Superior temporal gyrus (tissue), 1 donor: Measurements from ENCODE around the gene IDH3G.
"Not testable (repeated sequence)": the region's sequence is repeated elsewhere in the genome, so short reads cannot be mapped to it uniquely, and the experiment has no call there.

Source experiments
- DNase-seq: peaks from one replicate; pipeline ENCODE4 v3.0.0-alpha.2; 2016; ENCODE audit errors: extremely low spot score

Gene IDH3G

GRCh38 chrX:153762626-153763173 is 31.5 kb downstream of the IDH3G start:
- no peak for DNase-seq

DNA sequence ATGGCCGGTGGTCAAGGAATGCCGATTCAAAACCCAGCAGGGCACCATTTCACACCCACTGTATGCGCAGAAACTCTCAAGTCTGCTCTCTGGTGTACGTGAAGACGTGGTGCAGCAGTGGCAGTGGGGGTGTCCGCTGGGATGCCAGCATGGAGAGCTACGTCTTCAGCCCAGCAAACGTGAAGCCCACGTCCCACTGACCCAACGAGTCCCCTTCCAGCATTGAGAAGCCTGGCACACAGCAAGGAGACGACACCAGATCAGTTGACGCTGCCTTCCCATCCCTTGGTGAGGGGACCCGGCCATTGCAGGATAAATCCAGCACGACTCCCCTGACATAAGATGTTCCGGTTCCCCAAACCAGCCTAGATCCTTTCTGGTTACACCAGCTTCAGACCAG is 32.3 kb downstream of the IDH3G start:
- no peak for DNase-seq

GRCh38 chrX:153755136-153755535 is 39.0 kb downstream of the IDH3G start:
- no peak for DNase-seq

DNA sequence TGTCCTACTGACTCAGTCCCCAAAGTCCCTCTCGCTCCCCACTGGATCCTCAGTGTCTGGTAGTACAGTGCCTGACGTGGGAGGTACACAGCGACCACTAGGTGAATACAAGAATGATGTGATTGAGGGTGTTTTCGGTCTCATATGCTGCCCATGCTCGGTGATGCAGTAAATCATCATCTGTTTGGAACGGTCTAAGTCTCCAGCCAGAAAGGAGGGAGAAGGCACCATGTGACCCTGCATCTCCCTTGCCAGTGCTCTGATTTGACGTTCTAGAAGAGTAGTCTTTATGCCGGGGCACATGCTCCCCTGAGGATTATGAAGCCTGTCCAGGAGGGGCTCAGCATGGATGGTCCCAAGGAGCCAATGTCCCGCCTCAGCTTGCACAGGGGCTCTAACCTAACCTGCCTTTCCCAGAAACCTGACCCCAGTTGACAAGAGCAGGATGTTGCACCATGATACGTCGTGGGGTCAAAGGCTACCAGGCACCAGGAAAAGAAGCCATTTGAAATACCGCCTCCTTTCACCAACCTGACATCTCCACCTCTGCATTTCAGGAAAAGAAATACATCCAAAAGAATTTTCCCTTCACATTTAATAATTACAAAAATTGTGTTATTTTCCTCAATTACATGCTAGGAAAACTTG is 43.9 kb downstream of the IDH3G start:
- DNase-seq = no peak

GRCh38 chrX:153749017-153749416 is 45.2 kb downstream of the IDH3G start:
- not testable (repeated sequence) for DNase-seq

GRCh38 chrX:153746991-153747390 is 47.2 kb downstream of the IDH3G start:
- DNase-seq = not testable (repeated sequence)

DNA sequence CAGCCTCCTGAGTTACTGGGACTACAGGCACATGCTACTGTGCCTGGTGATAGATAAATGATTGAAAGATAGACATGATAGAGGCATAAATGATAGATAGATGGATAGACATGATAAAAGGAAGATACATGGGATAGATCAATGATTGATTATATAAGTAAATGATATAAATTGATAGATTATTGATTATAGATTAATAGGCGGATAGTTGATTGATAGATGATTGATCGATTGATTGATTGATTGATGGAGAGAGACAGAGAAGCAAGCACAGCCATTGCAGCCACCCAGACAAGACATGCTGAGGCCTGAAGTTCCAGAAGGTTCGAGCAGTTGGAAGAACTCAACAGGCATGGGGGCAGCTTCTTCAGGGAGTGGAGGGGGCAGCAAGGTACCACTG is 47.8 kb downstream of the IDH3G start:
- DNase-seq = no peak

DNA sequence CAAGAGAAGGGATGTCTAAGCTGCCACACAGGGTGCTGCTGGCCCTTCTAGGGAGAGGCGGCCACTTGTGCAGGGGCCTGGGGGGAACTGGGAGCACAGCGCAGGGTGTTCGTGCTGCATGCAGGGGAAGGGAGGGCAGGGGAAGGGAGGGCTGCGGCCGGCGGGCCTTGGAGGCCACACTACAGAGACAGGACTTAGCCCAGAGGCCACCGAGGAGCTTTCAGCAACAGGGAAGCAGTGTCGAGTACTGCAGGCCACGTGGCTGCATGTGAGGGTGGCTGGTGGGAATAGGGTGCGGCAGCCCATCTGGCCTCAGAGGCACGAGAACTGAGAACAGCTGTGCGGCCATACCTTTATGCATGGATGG is 49.1 kb downstream of the IDH3G start:
- DNase-seq = not testable (repeated sequence)

- DNase-seq = no peak
Measured at GRCh38 chrX:153744210-153745066, 49.7 kb downstream of the IDH3G start.

GRCh38 chrX:153743468-153744209 is 50.5 kb downstream of the IDH3G start:
- DNase-seq = not testable (repeated sequence)

DNA sequence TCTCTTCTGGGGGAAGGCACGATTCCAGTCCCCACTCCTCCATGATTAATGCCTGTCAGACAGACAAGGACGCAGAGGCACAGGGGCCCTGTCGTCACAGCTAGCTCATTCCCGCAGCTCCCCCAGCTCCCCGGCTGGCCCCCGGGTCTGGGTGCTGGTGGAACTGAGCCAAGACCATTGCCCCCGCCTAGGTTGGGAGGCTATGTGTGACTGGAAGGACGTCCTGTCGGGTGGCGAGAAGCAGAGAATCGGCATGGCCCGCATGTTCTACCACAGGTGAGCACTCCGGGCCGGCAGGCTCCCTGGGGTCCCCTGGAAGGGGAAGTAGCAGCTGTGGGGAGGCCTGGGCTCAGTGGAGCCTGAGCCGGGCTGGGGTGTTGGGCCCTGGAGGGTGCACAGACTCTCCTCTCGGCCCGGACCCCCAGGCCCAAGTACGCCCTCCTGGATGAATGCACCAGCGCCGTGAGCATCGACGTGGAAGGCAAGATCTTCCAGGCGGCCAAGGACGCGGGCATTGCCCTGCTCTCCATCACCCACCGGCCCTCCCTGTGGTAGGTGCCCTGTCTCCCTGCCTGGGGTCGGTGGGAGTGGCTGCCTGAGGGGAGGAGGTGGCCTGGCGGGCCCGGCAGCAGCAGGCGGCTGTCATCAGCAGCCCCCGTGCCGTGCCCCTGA is 51.2 kb downstream of the IDH3G start:
- DNase-seq = not testable (repeated sequence)

DNA sequence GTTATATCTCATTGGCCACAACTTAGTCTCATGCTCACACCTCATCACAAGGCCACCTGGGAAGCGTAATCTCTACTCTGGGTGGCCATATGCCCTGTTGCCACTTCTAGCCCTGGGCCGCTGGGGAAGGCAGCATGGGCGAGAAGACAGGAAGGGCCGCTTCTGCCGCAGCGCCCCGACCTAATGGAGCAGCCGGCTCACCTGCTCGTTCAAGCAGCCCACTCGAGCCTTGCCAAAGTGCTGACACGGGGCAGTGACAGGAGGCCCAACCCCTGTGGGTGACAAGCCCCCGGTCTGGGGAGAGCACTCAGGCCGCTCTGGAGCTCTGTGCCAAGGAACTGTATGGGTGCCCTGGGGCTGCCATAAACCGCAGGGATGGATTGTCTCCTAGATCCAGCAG is 52.1 kb downstream of the IDH3G start:
- not testable (repeated sequence) for DNase-seq

DNA sequence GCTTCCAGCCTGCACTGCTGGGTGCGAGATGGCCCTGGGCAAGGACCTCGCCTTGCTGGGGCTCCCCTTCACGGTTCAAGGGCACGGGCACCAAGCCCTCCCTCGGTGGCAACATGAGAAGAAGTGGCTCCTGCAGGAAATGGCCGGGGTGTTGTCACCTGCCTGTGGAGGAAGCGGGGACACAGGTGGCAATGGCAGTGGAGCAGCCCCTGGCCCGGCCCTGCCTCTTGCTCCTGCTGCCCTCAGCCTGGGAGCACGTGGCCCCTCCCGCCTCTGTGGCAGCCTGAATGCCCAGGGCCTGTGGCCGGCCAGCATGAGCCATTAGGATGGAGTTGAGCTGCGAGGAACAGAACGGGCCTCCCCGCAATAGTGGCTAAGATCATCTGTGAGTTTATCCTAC is 52.7 kb downstream of the IDH3G start:
- DNase-seq = no peak

GRCh38 chrX:153740631-153741222 is 53.4 kb downstream of the IDH3G start:
- no peak for DNase-seq

DNA sequence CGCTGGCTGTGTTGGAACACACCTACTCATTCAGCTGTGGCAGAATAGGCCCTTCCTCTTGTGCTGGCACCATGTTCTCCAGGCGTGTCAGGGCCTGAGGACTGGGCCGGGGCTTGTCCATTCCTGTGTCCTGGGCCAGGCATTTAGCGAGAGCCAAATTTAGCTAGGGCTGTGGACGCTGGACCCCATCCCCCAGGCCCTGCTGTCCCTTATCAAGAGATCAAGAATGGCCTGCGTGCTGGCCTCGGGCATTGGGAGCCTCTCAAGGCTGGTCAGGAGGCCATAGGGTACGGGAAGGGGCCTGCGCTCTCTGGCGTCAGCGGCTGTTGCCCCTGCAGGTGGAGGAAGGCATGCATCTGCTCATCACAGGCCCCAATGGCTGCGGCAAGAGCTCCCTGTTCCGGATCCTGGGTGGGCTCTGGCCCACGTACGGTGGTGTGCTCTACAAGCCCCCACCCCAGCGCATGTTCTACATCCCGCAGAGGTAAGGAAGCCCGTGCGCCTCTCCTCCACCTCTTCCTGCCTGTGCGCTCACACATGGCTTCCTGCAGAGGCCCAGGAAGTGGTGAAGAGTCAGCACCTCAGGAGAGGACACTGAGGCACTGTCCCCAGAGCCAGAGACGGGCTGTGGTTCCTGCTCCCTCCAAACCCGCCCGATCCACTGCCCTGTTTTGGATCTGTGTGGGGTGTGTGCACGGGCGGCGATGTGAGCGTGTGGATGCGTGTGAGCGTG is 54.3 kb downstream of the IDH3G start:
- no peak for DNase-seq

- no peak for DNase-seq
Measured at GRCh38 chrX:153738056-153738605, 56.0 kb downstream of the IDH3G start.

GRCh38 chrX:153736871-153737441 is 57.2 kb downstream of the IDH3G start:
- DNase-seq = no peak

DNA sequence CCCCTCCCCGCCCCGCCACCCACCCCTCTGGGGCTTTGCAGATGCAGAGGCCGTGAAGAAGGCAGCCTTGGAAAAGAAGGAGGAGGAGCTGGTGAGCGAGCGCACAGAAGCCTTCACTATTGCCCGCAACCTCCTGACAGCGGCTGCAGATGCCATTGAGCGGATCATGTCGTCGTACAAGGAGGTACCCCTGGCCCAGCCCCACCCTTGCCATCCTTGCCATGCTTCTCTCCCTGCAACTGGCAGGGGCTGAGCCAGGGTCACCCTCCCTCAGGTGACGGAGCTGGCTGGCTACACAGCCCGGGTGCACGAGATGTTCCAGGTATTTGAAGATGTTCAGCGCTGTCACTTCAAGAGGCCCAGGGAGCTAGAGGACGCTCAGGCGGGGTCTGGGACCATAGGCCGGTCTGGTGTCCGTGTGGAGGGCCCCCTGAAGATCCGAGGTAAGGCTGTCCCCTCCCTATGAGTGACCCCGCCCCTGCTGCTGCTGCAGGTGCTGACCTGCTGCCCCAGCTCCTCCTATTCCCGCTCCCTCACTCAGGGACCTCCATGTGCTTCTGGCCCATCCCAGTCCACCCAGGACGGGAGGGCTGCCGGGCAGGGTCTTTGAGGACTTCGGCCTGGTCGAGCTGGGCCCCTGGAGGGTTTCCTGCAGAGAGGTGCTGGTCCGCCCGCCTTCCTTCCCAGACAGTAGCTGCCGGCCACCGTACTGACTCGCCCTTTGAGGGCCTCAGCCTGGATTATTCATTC is 57.9 kb downstream of the IDH3G start:
- DNase-seq = no peak
